PFSK-1 (cell line): Measurements from ENCODE around the gene BCAP31.

Experiments
- POLR2AphosphoS5 ChIP-seq: IDR thresholded peaks from 2 replicates; pipeline ENCODE4 v1.6.1; 2012; ENCODE audit warnings: low read depth, mild to moderate bottlenecking, control low read depth, low read length, moderate library complexity
- REST ChIP-seq, 2 experiments: IDR thresholded peaks; 2 replicates each; pipeline versions ENCODE4 v1.6.1 to v1.8.0; 2011 to 2012; ENCODE audit warnings: low read depth in 2 of 2, low read length in 2 of 2, control low read depth in 1 of 2, inconsistent platforms in 1 of 2, mild to moderate bottlenecking in 1 of 2, moderate library complexity in 1 of 2; ENCODE audit not compliant: insufficient read depth in 1 of 2
- TAF1 ChIP-seq: IDR thresholded peaks from 2 replicates; pipeline ENCODE4 v1.6.1; 2012; ENCODE audit warnings: low read length, control low read depth, borderline replicate concordance; ENCODE audit not compliant: insufficient read depth

DNA sequence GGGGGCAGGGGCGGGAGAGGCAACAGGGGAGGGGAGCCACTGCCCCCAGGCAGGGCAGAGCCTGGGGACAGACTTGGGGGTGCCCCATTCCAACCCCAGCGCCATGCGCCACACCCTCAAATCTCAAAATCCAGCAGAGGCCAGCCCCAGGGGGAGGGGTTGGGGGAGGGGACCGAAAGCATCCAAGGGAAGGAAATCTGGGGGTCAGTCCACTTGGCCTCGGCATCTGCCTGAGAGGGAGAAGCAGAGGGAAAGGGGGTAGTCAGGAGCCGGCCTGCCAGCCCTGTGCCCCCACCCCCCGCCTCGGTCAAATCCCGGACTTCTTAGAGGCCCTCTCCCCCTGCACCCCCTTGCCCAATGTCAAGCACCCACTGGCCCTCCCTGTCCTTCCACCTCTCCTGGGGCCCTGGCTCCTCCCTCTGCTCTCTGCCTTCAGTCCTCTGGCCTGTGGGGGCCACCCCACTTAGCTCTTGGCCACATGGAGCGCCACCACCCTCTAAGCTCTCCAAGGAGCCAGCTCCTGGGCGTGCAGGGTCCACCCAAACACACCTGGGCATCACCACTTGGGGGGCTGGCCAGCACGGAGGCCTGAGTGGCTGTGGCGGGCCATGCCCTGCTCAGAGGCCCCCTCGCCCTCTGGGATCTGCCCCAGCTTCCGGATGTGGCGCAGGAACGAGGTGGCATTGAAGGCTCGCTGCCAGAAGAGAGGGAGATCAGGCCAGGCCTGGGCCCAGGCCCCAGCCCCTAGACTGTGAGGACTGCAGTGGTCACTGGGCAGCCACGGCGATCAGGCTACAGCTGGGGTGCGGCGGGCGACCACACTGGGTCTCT lies 54.1 kb downstream of the BCAP31 start:
- TF ChIP-seq POLR2AphosphoS5, result no peak
- no peak for TF ChIP-seq REST (IDR thresholded peaks at IDR 0.05; ENCODE audit: insufficient read depth in 1 of 2, low read depth in 2 of 2, low read length in 2 of 2)
- no peak for TF ChIP-seq TAF1
